SH-SY5Y (cell line): Measurements from ENCODE around the gene RBM5.

Experiments
- GATA2 ChIP-seq: IDR thresholded peaks from 2 replicates; pipeline ENCODE4 v1.6.1; 2011; ENCODE audit warnings: mild to moderate bottlenecking, low read depth, low read length
- GATA3 ChIP-seq: IDR thresholded peaks from 2 replicates; pipeline ENCODE4 v1.6.1; 2011; ENCODE audit warnings: low read depth, mild to moderate bottlenecking, low read length, moderate library complexity

GRCh38 chr3:50138266-50139200 is 49.8 kb downstream of the RBM5 start:
- TF ChIP-seq GATA2 (no peak), GATA3 (no peak)
